ENCODE measurements around the gene PYY. TPM values are rescaled to one million over a fixed set of nuclear protein-coding genes. Genes with fewer than 3 reads are reported as not detected.

Gene PYY
- total and polyA plus RNA-seq, 10 of the 15 experiments (the other 5 are each of a cell fraction or from before 2014, with no cell fraction given), result 0.07 to 0.18 TPM; not detected in 8

GRCh38 chr17:43911904-43912303 is 41.8 kb downstream of the PYY start:
- in situ Hi-C loops (cut with MboI) (no loop called here), intact Hi-C loops (cut with micrococcal nuclease; ENCODE audit: unreplicated experiment) (no loop called here)
- ChIA-PET RAD21 (ENCODE audit: unreplicated experiment) (no interaction called here), POLR2A (no interaction called here), SMC1A (ENCODE audit: uncharacterized antibody, unreplicated experiment) (no interaction called here), CTCF (interaction anchor here (0.7 to 3.4 kb wide), 4 partner anchors 32 to 120 kb away, joined by 3 to 21 read pairs (median 3); partner anchors contain the start of gene PPY)
- peaks cover 2% of the 10 kb centered on the region for H3K4me1 ChIP-seq (ENCODE audit: control insufficient read depth, insufficient read depth, low read length)
- FAIRE-seq (no peak), DNase-seq (ENCODE audit: low read depth, low spot score) (no peak), ATAC-seq (no peak)
- no peaks in the 10 kb centered on the region; the same call in 2 of the 3 replicates for H3K9me3 ChIP-seq (replicated peaks; ENCODE audit: control insufficient read depth, insufficient read depth, low read length)
- peaks cover 3 to 13% of the 10 kb centered on the region in 2 experiments for H3K27me3 ChIP-seq (replicated peaks in 1 of 2; ENCODE audit: control insufficient read depth in 2 of 2, insufficient read depth in 2 of 2, low read length in 1 of 2)
- H3K9ac ChIP-seq (ENCODE audit: control insufficient read depth, insufficient read depth, low read length), result no peak overlapping the region
- no peak overlapping the region for H3K27ac ChIP-seq (ENCODE audit: control insufficient read depth, insufficient read depth)
- no peak overlapping the region for H3K4me3 ChIP-seq
- H3K36me3 ChIP-seq (ENCODE audit: control insufficient read depth in 2 of 2, insufficient read depth in 2 of 2, low read length in 1 of 2), result no peaks in the 10 kb centered on the region
- no peaks in the 10 kb centered on the region for H3K79me2 ChIP-seq (ENCODE audit: control insufficient read depth, insufficient read depth, low read length)
- H3K4me2 ChIP-seq (ENCODE audit: control insufficient read depth, insufficient read depth), result no peak overlapping the region
- H4K20me1 ChIP-seq (ENCODE audit: control insufficient read depth, insufficient read depth), result no peaks in the 10 kb centered on the region
- WGBS (ENCODE audit: insufficient coverage, insufficient replicate concordance, low lambda C conversion rate, missing lambda C conversion rate), result 40% methylated on average over 8 of the region's 8 CpGs
- no TSS peak for BruUV-seq (replicated peaks)
- no peak overlapping the region for H2AFZ ChIP-seq (ENCODE audit: control insufficient read depth, low read depth, low read length)
- no peak for TF ChIP-seq BCL3 (IDR thresholded peaks at IDR 0.05; ENCODE audit: borderline replicate concordance, insufficient read depth, low read depth, low read length, poor library complexity, severe bottlenecking)
- TF ChIP-seq NR2C1 (IDR thresholded peaks at IDR 0.05), result no peak
- TF ChIP-seq GATAD2B (conservative IDR thresholded peaks at IDR 0.05; ENCODE audit: low read depth), result no peak
- TF ChIP-seq SMAD5 (IDR thresholded peaks at IDR 0.05; ENCODE audit: low read depth), result no peak
- no peak for TF ChIP-seq BMI1 (IDR thresholded peaks at IDR 0.05; ENCODE audit: borderline replicate concordance)
- TF ChIP-seq POLR2AphosphoS2 (IDR thresholded peaks at IDR 0.05; ENCODE audit: low read depth, low read length), result no peak
- no peak for TF ChIP-seq HCFC1 (IDR thresholded peaks at IDR 0.05; ENCODE audit: low read length)
- no peak for TF ChIP-seq RFX5 (IDR thresholded peaks at IDR 0.05; ENCODE audit: low read depth, low read length)
- TF ChIP-seq PKNOX1 (IDR thresholded peaks at IDR 0.05), result no peak
- no peak for TF ChIP-seq ZBED1 (IDR thresholded peaks at IDR 0.05; ENCODE audit: borderline replicate concordance)
- no peak for TF ChIP-seq ZBTB11 (CRISPR knock-in tag; IDR thresholded peaks at IDR 0.05)
- TF ChIP-seq MEF2B (IDR thresholded peaks at IDR 0.05; ENCODE audit: partially characterized antibody, poor library complexity, severe bottlenecking), result no peak
- no peak for TF ChIP-seq SREBF1 (IDR thresholded peaks at IDR 0.05; ENCODE audit: low read length)
- no peak for TF ChIP-seq ZBTB33 (IDR thresholded peaks at IDR 0.05)
- no peak for TF ChIP-seq IRF3 (IDR thresholded peaks at IDR 0.05)
- no peak for TF ChIP-seq SPI1 (IDR thresholded peaks at IDR 0.05; ENCODE audit: borderline replicate concordance, insufficient read depth, low read depth, low read length)
- no peak for TF ChIP-seq BACH1 (IDR thresholded peaks at IDR 0.05; ENCODE audit: borderline replicate concordance)

Data from GM12878 (cell line).